ENCODE measurements around the gene CDKAL1.

GRCh38 chr6:21022343-21023107 lies 488.3 kb downstream of the CDKAL1 start:
- TF ChIP-seq POLR2A (IDR thresholded peaks at IDR 0.05) (no peak), CTCF (IDR thresholded peaks at IDR 0.05) (no peak)
